Measurements from ENCODE around the gene MATN1.

Gene MATN1

DNA sequence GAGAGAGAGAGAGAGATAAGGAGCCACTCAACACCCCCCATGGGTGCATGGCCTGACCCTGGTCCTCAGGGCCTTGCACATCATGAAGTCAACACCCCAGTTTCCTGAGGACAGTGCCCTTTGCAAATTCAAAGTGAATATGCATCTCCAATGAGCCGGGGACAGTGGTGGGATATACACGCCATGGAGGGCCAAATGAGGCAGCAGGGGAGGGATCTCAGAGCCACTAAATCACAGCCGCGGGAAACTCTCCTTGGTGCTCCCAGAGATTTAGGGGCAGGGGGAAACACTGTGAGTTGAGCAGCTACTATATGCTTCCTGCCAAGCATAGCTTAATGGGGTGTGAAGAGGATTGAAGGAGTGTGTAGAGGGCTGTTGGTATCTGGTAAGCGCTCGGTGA, 35.5 kb downstream of the MATN1 start:
- no peak overlapping the region for H3K4me3 ChIP-seq (ENCODE audit: low read depth, low read length)
- TF ChIP-seq, protein P1, sequence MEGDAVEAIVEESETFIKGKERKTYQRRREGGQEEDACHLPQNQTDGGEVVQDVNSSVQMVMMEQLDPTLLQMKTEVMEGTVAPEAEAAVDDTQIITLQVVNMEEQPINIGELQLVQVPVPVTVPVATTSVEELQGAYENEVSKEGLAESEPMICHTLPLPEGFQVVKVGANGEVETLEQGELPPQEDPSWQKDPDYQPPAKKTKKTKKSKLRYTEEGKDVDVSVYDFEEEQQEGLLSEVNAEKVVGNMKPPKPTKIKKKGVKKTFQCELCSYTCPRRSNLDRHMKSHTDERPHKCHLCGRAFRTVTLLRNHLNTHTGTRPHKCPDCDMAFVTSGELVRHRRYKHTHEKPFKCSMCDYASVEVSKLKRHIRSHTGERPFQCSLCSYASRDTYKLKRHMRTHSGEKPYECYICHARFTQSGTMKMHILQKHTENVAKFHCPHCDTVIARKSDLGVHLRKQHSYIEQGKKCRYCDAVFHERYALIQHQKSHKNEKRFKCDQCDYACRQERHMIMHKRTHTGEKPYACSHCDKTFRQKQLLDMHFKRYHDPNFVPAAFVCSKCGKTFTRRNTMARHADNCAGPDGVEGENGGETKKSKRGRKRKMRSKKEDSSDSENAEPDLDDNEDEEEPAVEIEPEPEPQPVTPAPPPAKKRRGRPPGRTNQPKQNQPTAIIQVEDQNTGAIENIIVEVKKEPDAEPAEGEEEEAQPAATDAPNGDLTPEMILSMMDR (IDR thresholded peaks at IDR 0.05; ENCODE audit: borderline replicate concordance, insufficient read depth, low read depth, low read length), result no peak

DNA sequence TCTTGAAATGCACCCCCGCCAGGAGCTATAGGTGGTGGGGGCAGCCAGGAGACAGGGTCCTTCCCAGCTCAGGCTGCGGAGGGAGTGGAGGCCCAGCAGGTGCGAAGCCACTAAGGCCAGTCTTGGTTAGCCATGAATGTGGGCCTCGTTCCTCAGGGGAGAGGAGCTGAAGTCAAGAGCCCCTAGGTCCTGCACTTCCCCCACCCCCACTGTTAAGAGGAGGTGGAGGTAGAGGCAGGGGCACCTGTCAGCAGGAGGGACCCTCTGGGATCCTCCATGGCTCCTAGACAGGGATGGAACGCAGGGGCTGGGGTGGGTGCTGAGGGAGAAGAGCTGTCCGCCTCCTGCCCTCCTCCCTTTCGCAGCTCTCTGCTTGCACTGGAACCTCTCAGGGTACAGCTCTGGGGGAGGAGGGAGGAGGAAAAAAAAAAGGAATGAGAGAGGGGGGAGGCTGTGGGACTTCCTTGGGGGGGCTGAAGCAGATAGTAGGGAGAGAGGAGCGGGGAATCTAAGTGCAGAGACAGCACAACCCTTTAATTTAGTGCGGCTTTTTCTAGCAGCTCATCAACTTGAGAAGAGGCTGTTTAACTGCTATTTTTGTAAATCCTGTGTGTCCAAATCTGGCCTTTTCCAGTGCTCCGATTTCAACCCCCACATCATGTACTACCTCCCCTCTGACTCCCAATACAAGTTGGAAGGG, 37.0 kb downstream of the MATN1 start:
- TF ChIP-seq, protein P1 (IDR thresholded peaks at IDR 0.05; ENCODE audit: borderline replicate concordance, insufficient read depth, low read depth, low read length), result no peak
- H3K4me3 ChIP-seq (ENCODE audit: low read depth, low read length), result no peak overlapping the region

DNA sequence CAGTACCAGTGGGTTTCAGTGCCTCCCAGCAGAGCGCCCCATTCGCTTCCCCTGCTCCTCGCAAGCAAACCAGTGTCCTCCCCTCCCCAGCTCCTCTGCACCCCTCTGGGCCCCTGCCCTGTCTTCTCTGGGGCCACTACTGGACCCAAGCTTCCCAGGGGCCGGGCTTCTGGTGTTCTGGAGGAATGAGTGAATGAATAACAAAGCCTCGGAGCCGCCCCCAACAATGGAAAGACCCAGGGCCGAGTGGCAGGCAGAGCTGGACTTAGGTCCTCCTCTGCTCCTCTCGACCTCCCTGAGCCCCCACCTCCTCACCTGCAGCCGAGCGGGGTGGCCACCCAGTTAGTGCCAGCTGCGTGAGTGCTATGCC, 37.6 kb downstream of the MATN1 start:
- no peak overlapping the region for H3K4me3 ChIP-seq (ENCODE audit: low read depth, low read length)
- TF ChIP-seq, protein P1 (IDR thresholded peaks at IDR 0.05; ENCODE audit: borderline replicate concordance, insufficient read depth, low read depth, low read length), result no peak

DNA sequence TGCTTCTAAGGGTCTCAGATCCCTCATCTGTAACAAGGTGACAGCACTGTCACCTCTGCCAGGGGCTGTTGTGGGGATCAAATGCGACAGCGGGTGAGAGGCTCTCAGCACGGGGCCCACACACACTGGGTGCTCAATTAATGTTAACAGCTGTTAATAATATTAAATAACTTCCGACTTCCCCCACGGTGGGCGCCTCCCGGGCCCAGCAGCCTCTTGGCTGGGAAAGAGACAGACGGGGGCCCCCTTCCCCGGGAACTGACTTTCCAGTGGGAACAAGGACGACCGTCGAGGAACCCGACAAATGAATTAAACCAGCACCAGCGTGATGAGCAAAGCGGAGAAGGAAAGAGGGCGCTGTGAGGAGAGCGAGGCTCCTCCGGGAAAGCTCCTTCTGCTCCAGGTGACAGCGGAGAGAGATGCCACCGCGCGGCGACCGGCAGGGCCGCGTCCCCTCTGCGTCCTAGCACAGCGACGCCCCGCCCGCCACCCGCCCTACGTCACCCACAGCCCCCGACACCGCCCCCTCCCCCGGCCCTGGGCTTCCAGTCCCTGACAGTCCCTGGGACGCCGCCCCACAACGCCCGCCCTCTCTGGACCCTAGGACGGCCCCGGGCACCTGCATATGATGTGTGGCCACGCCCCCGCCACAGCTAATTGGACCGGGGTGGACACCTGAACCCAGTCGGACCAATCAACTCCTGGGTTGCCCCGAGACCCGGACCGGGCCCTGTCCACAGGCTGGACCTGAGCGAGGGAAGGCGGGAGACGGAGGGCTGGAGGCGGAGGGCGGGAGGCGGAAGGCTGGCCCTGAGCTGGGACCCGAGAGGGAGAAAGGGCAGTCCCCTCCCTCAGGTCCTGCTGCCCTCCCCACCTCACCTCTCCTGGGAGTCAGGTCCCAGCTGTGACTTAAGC, 38.2 kb downstream of the MATN1 start:
- TF ChIP-seq, protein P1 (IDR thresholded peaks at IDR 0.05; ENCODE audit: borderline replicate concordance, insufficient read depth, low read depth, low read length), result no peak
- no peak overlapping the region for H3K4me3 ChIP-seq (ENCODE audit: low read depth, low read length)

DNA sequence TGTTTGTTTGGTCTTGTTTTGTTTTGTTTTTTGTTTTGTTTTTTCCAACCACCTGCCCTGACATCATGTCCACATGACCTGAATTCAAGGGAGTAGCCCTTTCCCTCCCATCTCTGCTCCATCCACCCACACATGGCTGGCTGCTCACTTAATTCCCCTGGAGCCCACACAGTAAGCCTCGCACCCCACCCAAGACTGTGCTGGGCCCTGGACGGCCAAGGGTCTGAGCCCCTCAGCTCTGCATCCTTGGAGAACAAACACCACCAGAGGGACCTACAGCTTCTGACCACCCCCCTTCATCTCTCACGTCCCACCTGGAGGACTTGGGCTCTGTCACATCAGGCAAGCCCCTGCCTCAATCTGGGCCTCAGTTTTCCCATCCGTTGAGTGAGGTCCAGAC, 39.1 kb downstream of the MATN1 start:
- TF ChIP-seq, protein P1 (IDR thresholded peaks at IDR 0.05; ENCODE audit: borderline replicate concordance, insufficient read depth, low read depth, low read length), result no peak
- H3K4me3 ChIP-seq (ENCODE audit: low read depth, low read length), result no peak overlapping the region

DNA sequence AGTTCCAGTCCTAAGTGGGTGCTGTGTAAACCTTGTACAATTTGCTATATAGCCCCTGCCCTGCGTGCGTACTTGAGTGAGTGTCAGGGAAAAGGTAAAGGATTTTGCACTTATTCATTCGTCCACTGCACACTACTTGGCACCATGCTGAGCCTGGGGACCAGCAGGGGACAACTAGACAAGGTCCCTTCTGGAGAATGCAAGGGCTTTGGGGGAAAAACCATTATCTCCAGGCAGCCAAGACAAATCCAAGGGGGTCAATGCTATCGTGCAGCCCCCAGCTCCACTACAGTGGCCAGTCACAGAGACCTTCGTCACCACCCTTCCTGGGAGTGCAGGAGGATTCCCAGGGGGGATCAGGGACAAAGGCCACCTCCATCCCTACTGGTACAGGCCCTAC, 39.7 kb downstream of the MATN1 start:
- TF ChIP-seq, protein P1 (IDR thresholded peaks at IDR 0.05; ENCODE audit: borderline replicate concordance, insufficient read depth, low read depth, low read length), result no peak
- H3K4me3 ChIP-seq (ENCODE audit: low read depth, low read length), result no peak overlapping the region

All from GM12875 (cell line).